OCI-LY7 (cell line): ENCODE data around the gene ABCA2. TPM values are rescaled to one million over a fixed set of nuclear protein-coding genes. Genes with fewer than 3 reads are reported as not detected.

ENCODE experiments used
- BruUV-seq: library from RNA; stranded (reverse); fragments of 400-500 nt; replicated peaks from 2 replicates; lab custom pipeline; 2021; lab: Mats Ljungman, UMichigan
- CTCF ChIA-PET: fragments of 300-600 bp; sonication (Branson Sonifier 250); formaldehyde crosslinking; loops from one replicate; lab custom pipeline; 2022; ENCODE audit warnings: antibody characterized with exemption; ENCODE audit not compliant: unreplicated experiment; lab: Charles Lee
- POLR2A ChIA-PET: fragments of 300-600 bp; sonication (Branson Sonifier 250); formaldehyde crosslinking; loops from one replicate; lab custom pipeline; 2022; ENCODE audit warnings: antibody characterized with exemption; lab: Charles Lee
- DNase-seq: peaks from one replicate; pipeline ENCODE4 v3.0.0-alpha.2; 2015; ENCODE audit warnings: low spot score
- H2AFZ ChIP-seq: fragments of 200-600 bp; sonication (generic), shearing (Covaris generic); 2 replicates; pipeline ENCODE4 v1.6.1; 2014; ENCODE audit warnings: mild to moderate bottlenecking, antibody characterized with exemption, low read length, moderate library complexity
- H3K27ac ChIP-seq: fragments of 200-600 bp; sonication (generic); 2 replicates; pipeline ENCODE4 v1.5.1; 2014; ENCODE audit warnings: mixed run types, low read depth, mild to moderate bottlenecking, moderate library complexity, low read length, inconsistent platforms; ENCODE audit not compliant: poor library complexity, severe bottlenecking
- H3K36me3 ChIP-seq: fragments of 200-600 bp; sonication (generic); 2 replicates; pipeline ENCODE4 v1.6.1; 2014; ENCODE audit warnings: mild to moderate bottlenecking, antibody characterized with exemption, low read length, moderate library complexity, mixed read lengths; ENCODE audit not compliant: insufficient read depth
- H3K4me1 ChIP-seq: fragments of 200-600 bp; sonication (generic); 2 replicates; pipeline ENCODE4 v1.5.1; 2014; ENCODE audit warnings: mild to moderate bottlenecking, low read length; ENCODE audit not compliant: insufficient read depth, poor library complexity, severe bottlenecking
- H3K4me2 ChIP-seq: fragments of 200-600 bp; sonication (generic); 2 replicates; pipeline ENCODE4 v1.6.1; 2014; ENCODE audit warnings: mild to moderate bottlenecking, low read length
- H3K4me3 ChIP-seq: fragments of 200-600 bp; sonication (generic); 2 replicates; pipeline ENCODE4 v1.5.1; 2014; ENCODE audit warnings: mild to moderate bottlenecking, low read depth, low read length; ENCODE audit not compliant: poor library complexity, severe bottlenecking
- H3K79me2 ChIP-seq: fragments of 200-600 bp; sonication (generic); 2 replicates; pipeline ENCODE4 v1.6.1; 2016; ENCODE audit warnings: low read depth, mild to moderate bottlenecking, low read length, moderate library complexity, mixed read lengths; ENCODE audit not compliant: insufficient read depth
- H3K9me2 ChIP-seq: fragments of 200-600 bp; sonication (generic); 2 replicates; pipeline ENCODE4 v1.6.1; 2016; ENCODE audit warnings: mild to moderate bottlenecking, low read length, mixed read lengths; ENCODE audit not compliant: insufficient read depth
- H3K9me3 ChIP-seq: fragments of 200-600 bp; sonication (generic); 2 replicates; pipeline ENCODE4 v1.6.1; 2014; ENCODE audit warnings: mild to moderate bottlenecking, mixed run types, low read length, mixed read lengths
- H4K20me1 ChIP-seq: fragments of 200-600 bp; sonication (generic); 2 replicates; pipeline ENCODE4 v1.6.1; 2014; ENCODE audit warnings: mild to moderate bottlenecking, antibody characterized with exemption, low read length, moderate library complexity, mixed read lengths; ENCODE audit not compliant: insufficient read depth
- EZH2phosphoT487 ChIP-seq: fragments of 200-600 bp; sonication (generic); IDR thresholded peaks from 2 replicates; pipeline ENCODE4 v1.6.1; 2018; ENCODE audit warnings: low read depth, borderline replicate concordance, mild to moderate bottlenecking, mixed run types, antibody characterized with exemption, low read length, moderate library complexity, mixed read lengths
- intact Hi-C: fragments of 100-400 bp; cut with micrococcal nuclease; formaldehyde crosslinking; loops from one replicate; pipeline ENCODE4 v1.10.0; 2022; ENCODE audit not compliant: unreplicated experiment
- total RNA-seq, 2 experiments: library from RNA; depleted of rRNA in 1 of 2; stranded (reverse); fragments of >200 nt in 1 of 2; shearing (Covaris generic) in 1 of 2; gene quantifications; 2 replicates each; pipeline ENCODE4 v1.2.3, GENCODE V29; 2014 to 2022
- TF ChIP-seq, protein P1 (sequence below): fragments of 200-600 bp; sonication (generic); conservative IDR thresholded peaks from 2 replicates; pipeline ENCODE4 v1.5.1; 2014; ENCODE audit warnings: mild to moderate bottlenecking, antibody characterized with exemption, low read length, moderate library complexity, mixed read lengths

Gene ABCA2
- total RNA-seq, 2 experiments from 2014 or later = 4.1 to 10.6 TPM

- no peak overlapping the region for H2AFZ ChIP-seq
- no peaks in the 10 kb centered on the region for H3K9me2 ChIP-seq
- intact Hi-C loops = no loop called here
- H3K4me3 ChIP-seq = no peak overlapping the region
- ChIA-PET CTCF (no interaction called here), POLR2A (no interaction called here)
- no peaks in the 10 kb centered on the region for H3K79me2 ChIP-seq
- no peaks in the 10 kb centered on the region for H3K36me3 ChIP-seq
- H3K4me1 ChIP-seq = peaks cover 4% of the 10 kb centered on the region
- BruUV-seq = no TSS peak
- no peaks in the 10 kb centered on the region for H4K20me1 ChIP-seq
- no peak overlapping the region for H3K4me2 ChIP-seq
- TF ChIP-seq, protein P1, sequence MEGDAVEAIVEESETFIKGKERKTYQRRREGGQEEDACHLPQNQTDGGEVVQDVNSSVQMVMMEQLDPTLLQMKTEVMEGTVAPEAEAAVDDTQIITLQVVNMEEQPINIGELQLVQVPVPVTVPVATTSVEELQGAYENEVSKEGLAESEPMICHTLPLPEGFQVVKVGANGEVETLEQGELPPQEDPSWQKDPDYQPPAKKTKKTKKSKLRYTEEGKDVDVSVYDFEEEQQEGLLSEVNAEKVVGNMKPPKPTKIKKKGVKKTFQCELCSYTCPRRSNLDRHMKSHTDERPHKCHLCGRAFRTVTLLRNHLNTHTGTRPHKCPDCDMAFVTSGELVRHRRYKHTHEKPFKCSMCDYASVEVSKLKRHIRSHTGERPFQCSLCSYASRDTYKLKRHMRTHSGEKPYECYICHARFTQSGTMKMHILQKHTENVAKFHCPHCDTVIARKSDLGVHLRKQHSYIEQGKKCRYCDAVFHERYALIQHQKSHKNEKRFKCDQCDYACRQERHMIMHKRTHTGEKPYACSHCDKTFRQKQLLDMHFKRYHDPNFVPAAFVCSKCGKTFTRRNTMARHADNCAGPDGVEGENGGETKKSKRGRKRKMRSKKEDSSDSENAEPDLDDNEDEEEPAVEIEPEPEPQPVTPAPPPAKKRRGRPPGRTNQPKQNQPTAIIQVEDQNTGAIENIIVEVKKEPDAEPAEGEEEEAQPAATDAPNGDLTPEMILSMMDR = no peak
- TF ChIP-seq EZH2phosphoT487 = no peak
- no peaks in the 10 kb centered on the region for H3K9me3 ChIP-seq
- DNase-seq = no peak
- no peak overlapping the region for H3K27ac ChIP-seq
Measured at GRCh38 chr9:136960938-136961275, 67.1 kb downstream of the ABCA2 start.

DNA sequence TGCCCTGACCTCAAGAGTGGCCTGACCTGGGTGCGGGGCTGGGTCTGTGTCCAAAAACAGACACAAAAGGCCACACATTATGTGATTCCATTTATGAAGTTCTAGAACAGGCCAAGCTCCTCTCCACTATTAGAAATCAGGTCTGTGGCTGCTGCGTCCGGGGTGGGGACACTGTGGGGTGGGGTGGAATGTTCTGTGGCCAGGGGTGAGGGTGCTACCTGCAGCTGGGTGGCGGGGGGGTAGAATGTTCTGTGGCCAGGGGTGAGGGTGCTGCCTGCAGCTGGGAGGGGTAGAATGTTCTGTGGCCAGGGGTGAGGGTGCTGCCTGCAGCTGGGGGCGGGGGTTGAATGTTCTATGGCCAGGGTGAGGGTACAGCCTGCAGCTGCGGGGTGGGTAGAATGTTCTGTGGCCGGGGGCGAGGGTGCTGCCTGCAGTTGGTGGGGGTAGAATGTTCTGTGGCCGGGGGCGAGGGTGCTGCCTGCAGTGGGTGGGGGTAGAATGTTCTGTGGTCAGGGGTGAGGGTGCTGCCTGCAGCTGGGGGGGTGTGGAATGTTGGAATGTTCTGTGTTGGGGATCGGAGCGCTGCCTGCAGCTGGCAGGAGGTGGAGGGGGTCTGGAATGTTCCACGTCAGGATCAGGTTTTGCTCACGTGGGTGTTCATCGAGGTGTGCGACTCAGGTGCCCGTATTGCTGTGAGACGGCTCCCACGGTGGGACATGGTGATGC is 67.7 kb downstream of the ABCA2 start:
- DNase-seq = no peak
- Histone ChIP-seq H3K36me3 (no peaks in the 10 kb centered on the region), H3K79me2 (no peaks in the 10 kb centered on the region), H3K27ac (no peak overlapping the region), H3K4me3 (no peak overlapping the region), H3K9me3 (no peaks in the 10 kb centered on the region), H3K9me2 (no peaks in the 10 kb centered on the region), H3K4me1 (no peaks in the 10 kb centered on the region), H2AFZ (no peak overlapping the region), H3K4me2 (no peak overlapping the region), H4K20me1 (no peaks in the 10 kb centered on the region)
- ChIA-PET POLR2A (no interaction called here), CTCF (interaction anchor here (0.6 kb wide), 3 partner anchors 32 to 1033 kb away, joined by 6 to 14 read pairs (median 8); no protein-coding TSS in a partner anchor)
- intact Hi-C loops = no loop called here
- TF ChIP-seq, protein P1 = no peak
- no peak for TF ChIP-seq EZH2phosphoT487
- BruUV-seq = no TSS peak
